ENCODE measurements around the gene ZNF287. TPM values are rescaled to one million over a fixed set of nuclear protein-coding genes. Genes with fewer than 3 reads are reported as not detected.

The ZNF287 gene
- polyA plus RNA-seq, 1 experiment, result 7.9 TPM

DNA sequence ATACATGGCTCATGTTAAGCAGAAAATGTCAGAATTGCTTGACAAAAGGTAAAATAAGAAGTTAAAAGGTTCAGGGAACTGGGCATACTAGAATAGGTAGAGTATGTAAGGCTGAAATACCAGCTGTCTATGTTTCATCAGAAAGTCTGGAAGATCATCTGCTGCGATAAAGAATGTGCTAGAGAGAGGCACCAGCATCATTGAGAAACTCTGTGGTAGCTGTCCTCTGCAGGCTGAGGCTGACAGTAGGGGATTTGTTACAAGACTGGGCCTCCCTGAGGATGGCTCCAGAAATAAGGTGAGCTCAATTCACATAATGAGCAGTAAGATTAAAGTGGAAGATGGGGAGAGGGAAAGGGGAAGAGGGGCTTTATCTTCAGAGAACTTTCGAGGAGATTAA lies 4.5 kb upstream of the ZNF287 start:
- ChIA-PET POLR2A (no interaction called here), CTCF (no interaction called here)
- Histone ChIP-seq H3K4me3 (ENCODE audit: low read depth, low read length) (no peak overlapping the region), H3K27ac (ENCODE audit: low read depth, low read length) (no peak overlapping the region), H3K9me3 (ENCODE audit: control insufficient read depth, insufficient read depth, low read length) (no peaks in the 10 kb centered on the region; the same call in 1 of the 2 replicates), H3K27me3 (ENCODE audit: control insufficient read depth, insufficient read depth, low read length) (peaks cover 2% of the 10 kb centered on the region)
- no peak for DNase-seq (ENCODE audit: low read depth, low spot score)
- TF ChIP-seq, protein P1, sequence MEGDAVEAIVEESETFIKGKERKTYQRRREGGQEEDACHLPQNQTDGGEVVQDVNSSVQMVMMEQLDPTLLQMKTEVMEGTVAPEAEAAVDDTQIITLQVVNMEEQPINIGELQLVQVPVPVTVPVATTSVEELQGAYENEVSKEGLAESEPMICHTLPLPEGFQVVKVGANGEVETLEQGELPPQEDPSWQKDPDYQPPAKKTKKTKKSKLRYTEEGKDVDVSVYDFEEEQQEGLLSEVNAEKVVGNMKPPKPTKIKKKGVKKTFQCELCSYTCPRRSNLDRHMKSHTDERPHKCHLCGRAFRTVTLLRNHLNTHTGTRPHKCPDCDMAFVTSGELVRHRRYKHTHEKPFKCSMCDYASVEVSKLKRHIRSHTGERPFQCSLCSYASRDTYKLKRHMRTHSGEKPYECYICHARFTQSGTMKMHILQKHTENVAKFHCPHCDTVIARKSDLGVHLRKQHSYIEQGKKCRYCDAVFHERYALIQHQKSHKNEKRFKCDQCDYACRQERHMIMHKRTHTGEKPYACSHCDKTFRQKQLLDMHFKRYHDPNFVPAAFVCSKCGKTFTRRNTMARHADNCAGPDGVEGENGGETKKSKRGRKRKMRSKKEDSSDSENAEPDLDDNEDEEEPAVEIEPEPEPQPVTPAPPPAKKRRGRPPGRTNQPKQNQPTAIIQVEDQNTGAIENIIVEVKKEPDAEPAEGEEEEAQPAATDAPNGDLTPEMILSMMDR (IDR thresholded peaks at IDR 0.05; ENCODE audit: low read depth, low read length), result no peak

DNA sequence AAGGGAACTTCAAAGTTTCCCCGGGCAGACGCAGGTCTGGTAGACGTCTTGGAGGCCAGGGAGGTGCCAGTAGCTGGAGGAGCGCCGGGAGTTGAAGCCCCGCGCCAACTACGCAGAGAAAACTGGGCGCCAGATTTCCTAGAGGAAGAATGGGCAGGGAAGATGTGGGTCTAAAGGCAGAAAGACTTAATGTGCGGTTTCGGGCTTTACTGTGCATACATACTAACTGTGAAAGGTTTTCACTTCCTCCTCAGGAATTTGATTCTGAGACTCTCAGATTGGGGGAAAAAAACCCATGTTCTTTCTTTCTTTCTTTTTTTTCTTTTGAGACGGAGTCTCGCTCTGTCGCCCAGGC lies 331 bp upstream of the ZNF287 start:
- peak overlapping the region; percentile 13; the same call in 1 of the 2 replicates for H3K4me3 ChIP-seq (ENCODE audit: low read depth, low read length)
- no peak overlapping the region for H3K27ac ChIP-seq (ENCODE audit: low read depth, low read length)
- ChIA-PET POLR2A (interaction anchor here (1.7 kb wide), 1 partner anchor 34 kb away, joined by 6 read pairs; no protein-coding TSS in a partner anchor), CTCF (interaction anchor here (0.9 kb wide), 1 partner anchor 15 kb away, joined by 6 read pairs; no protein-coding TSS in a partner anchor)
- TF ChIP-seq, protein P1 (IDR thresholded peaks at IDR 0.05; ENCODE audit: low read depth, low read length), result no peak
- peaks cover 2% of the 10 kb centered on the region for H3K27me3 ChIP-seq (ENCODE audit: control insufficient read depth, insufficient read depth, low read length)
- peaks cover 4% of the 10 kb centered on the region; the same call in 1 of the 2 replicates for H3K9me3 ChIP-seq (ENCODE audit: control insufficient read depth, insufficient read depth, low read length)
- no peak for DNase-seq (ENCODE audit: low read depth, low spot score)

DNA sequence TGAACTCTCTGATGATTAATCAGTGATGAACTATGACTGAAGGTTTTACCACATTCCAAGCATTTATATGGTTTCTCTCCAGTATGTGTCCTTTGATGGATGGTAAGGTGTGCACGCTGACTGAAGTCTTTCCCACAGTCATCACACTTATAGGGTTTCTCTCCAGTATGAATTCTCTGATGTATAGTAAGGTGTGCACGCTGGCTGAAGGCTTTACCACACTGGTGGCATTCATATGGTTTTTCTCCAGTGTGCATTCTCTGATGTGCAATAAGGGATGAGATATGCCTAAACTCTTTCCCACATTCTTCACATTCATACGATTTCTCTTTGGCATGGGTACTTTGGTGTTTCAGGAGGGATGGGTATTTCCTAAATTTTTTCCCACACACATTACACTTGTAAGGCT lies 16.4 kb downstream of the ZNF287 start:
- TF ChIP-seq, protein P1 (IDR thresholded peaks at IDR 0.05; ENCODE audit: low read depth, low read length), result no peak
- POLR2A ChIA-PET, result no interaction called here
- H3K27ac ChIP-seq (ENCODE audit: low read depth, low read length), result no peak overlapping the region
- CTCF ChIA-PET, result no interaction called here
- peaks cover 26% of the 10 kb centered on the region for H3K9me3 ChIP-seq (ENCODE audit: control insufficient read depth, insufficient read depth, low read length)
- DNase-seq (ENCODE audit: low read depth, low spot score), result no peak
- H3K27me3 ChIP-seq (ENCODE audit: control insufficient read depth, insufficient read depth, low read length), result no peaks in the 10 kb centered on the region
- no peak overlapping the region for H3K4me3 ChIP-seq (ENCODE audit: low read depth, low read length)

DNA sequence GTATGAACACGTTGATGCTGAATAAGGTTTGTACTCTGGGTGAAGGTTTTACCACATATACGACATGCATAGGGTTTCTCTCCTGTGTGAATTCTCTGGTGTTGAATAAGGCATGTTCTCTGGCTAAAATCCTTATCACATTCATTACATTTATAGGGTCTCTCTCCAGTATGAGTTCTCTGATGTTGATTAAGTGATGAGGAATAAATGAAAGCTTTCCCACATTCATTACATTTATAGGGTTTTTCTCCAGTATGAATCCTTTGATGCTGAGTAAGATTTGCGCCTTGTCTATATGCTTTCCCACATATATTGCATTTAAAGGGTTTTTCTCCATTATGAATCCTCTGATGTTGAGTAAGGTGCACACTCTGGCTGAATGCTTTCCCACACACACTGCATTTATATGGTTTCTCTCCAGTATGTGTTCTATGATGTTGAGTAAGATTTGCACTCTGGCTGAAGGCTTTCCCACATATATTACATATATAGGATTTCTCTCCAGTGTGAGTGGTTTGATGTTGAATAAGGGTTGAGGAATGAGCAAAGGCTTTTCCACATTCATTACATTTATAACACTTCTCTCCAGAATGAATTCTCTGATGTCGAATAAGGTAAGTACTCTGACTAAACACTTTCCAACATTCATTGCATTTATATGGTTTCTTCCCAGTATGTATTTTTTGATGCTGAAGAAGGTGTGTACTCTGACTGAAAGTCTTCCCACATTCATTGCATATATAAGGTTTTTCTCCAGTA lies 16.9 kb downstream of the ZNF287 start:
- ChIA-PET POLR2A (no interaction called here), CTCF (no interaction called here)
- Histone ChIP-seq H3K4me3 (ENCODE audit: low read depth, low read length) (no peak overlapping the region), H3K27me3 (ENCODE audit: control insufficient read depth, insufficient read depth, low read length) (no peaks in the 10 kb centered on the region), H3K9me3 (ENCODE audit: control insufficient read depth, insufficient read depth, low read length) (peaks cover 24% of the 10 kb centered on the region), H3K27ac (ENCODE audit: low read depth, low read length) (no peak overlapping the region)
- no peak for DNase-seq (ENCODE audit: low read depth, low spot score)
- TF ChIP-seq, protein P1 (IDR thresholded peaks at IDR 0.05; ENCODE audit: low read depth, low read length), result no peak

DNA sequence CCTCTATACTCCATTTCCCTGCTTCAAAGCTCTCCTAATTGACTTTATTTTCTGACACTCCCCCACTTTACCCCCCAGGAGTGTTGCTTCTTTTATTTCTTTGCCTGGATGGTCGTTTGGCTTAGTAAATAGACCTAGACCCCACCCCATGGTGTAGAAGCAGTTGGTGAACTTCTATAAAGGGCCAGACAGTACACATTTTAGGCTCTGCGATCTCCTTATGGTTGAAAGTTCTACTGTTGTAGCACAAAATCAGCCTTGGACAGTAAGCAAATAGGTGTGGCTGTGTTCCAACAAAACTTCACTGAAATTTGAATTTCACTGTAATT lies 31.9 kb downstream of the ZNF287 start:
- H3K27me3 ChIP-seq (ENCODE audit: control insufficient read depth, insufficient read depth, low read length), result peaks cover 7% of the 10 kb centered on the region
- no peak for DNase-seq (ENCODE audit: low read depth, low spot score)
- H3K4me3 ChIP-seq (ENCODE audit: low read depth, low read length), result no peak overlapping the region
- H3K27ac ChIP-seq (ENCODE audit: low read depth, low read length), result no peak overlapping the region
- TF ChIP-seq, protein P1 (IDR thresholded peaks at IDR 0.05; ENCODE audit: low read depth, low read length), result no peak
- peaks cover 13% of the 10 kb centered on the region for H3K9me3 ChIP-seq (ENCODE audit: control insufficient read depth, insufficient read depth, low read length)
- ChIA-PET CTCF (interaction anchor here (0.8 to 2.6 kb wide), 5 partner anchors 47 to 455 kb away, joined by 3 to 10 read pairs (median 7); no protein-coding TSS in a partner anchor), POLR2A (no interaction called here)

All from AG04450 (cell line).